ENCODE data around the gene OGFR.

The OGFR gene

GRCh38 chr20:62816884-62817873, 12.5 kb downstream of the OGFR start, which contains the start of gene COL9A3:
Gene COL9A3, plus strand, starts transcription at chr20:62817050. Its CDS starts 15 bp downstream, at chr20:62817065.
- DNase-seq: no peak

- DNase-seq: no peak
These were observed 13.4 kb downstream of the OGFR start for GRCh38 chr20:62817975-62818591.

- DNase-seq: peak; percentile 84
These were observed 14.2 kb downstream of the OGFR start for GRCh38 chr20:62818592-62819493.

- DNase-seq: no peak
These were observed 15.0 kb downstream of the OGFR start for GRCh38 chr20:62819494-62820174.

GRCh38 chr20:62820208-62820961, 15.8 kb downstream of the OGFR start:
- no peak for DNase-seq

GRCh38 chr20:62820962-62821725, 16.5 kb downstream of the OGFR start:
- DNase-seq: no peak

- no peak for DNase-seq
These were observed 17.1 kb downstream of the OGFR start for GRCh38 chr20:62821726-62822210.

GRCh38 chr20:62822239-62822787, 17.7 kb downstream of the OGFR start:
- DNase-seq: no peak

- no peak for DNase-seq
These were observed 18.4 kb downstream of the OGFR start for GRCh38 chr20:62822788-62823651.

GRCh38 chr20:62823688-62824475, 19.2 kb downstream of the OGFR start:
- DNase-seq: no peak

- no peak for DNase-seq
These were observed 20.1 kb downstream of the OGFR start for GRCh38 chr20:62824476-62825332.

- DNase-seq: no peak
These were observed 20.8 kb downstream of the OGFR start for GRCh38 chr20:62825333-62825985.

GRCh38 chr20:62825986-62826645, 21.5 kb downstream of the OGFR start:
- no peak for DNase-seq

- no peak for DNase-seq
These were observed 22.1 kb downstream of the OGFR start for GRCh38 chr20:62826646-62827310.

GRCh38 chr20:62827311-62828038, 22.8 kb downstream of the OGFR start:
- DNase-seq: no peak

Data from right forelimb (tissue), 1 donor.